Aorta (tissue), 5 donors: ENCODE results near the gene RPS16. TPM values are rescaled to one million over a fixed set of nuclear protein-coding genes. Genes with fewer than 3 reads are reported as not detected.

ENCODE experiments used
- ATAC-seq: fragments of 200-7000 bp; cut with Tn5 transposase; one replicate; pipeline ENCODE4 v1.9.1; 2022; ENCODE audit warnings: moderate library complexity; ENCODE audit not compliant: low FRiP score
- DNase-seq, 2 donors: peaks; one replicate each; pipeline ENCODE4 v3.0.0-alpha.2; 2020
- H3K27ac ChIP-seq, 2 donors: one replicate each; pipeline ENCODE4 v1.5.1; 2013; ENCODE audit warnings: low read length in 2 of 2, mild to moderate bottlenecking in 2 of 2, moderate library complexity in 2 of 2, control low read depth in 1 of 2, inconsistent platforms in 1 of 2, low read depth in 1 of 2
- H3K27me3 ChIP-seq, 2 donors: one replicate each; pipeline ENCODE4 v1.6.1; 2013; ENCODE audit warnings: control low read depth in 1 of 2, low read length in 1 of 2, mild to moderate bottlenecking in 1 of 2, moderate library complexity in 1 of 2; ENCODE audit not compliant: insufficient read depth in 2 of 2, control insufficient read depth in 1 of 2
- H3K36me3 ChIP-seq, 2 donors: one replicate each; pipeline ENCODE4 v1.6.1; 2013; ENCODE audit warnings: control low read depth in 1 of 2, low read length in 1 of 2, mild to moderate bottlenecking in 1 of 2; ENCODE audit not compliant: insufficient read depth in 2 of 2, control insufficient read depth in 1 of 2
- H3K4me1 ChIP-seq, 2 donors: one replicate each; pipeline ENCODE4 v1.6.1; 2013; ENCODE audit warnings: low read length in 2 of 2, control low read depth in 1 of 2, mild to moderate bottlenecking in 1 of 2, moderate library complexity in 1 of 2; ENCODE audit not compliant: insufficient read depth in 2 of 2, control insufficient read depth in 1 of 2
- H3K4me3 ChIP-seq, 2 donors: one replicate each; pipeline ENCODE4 v1.5.1; 2013; ENCODE audit warnings: low read length in 2 of 2, control low read depth in 1 of 2, mild to moderate bottlenecking in 1 of 2
- H3K9me3 ChIP-seq: one replicate; pipeline ENCODE4 v1.6.1; 2013; ENCODE audit warnings: mild to moderate bottlenecking, low read length; ENCODE audit not compliant: control insufficient read depth
- WGBS, 2 donors: extraction: QIAGEN DNeasy Blood & Tissue Kit; methylation state at CpG; one replicate each; pipeline ENCODE4 v1.1.7; 2013; 5-methylcytosine and 5-hydroxymethylcytosine counted together
- intact Hi-C, 2 donors: fragments of 100-400 bp; cut with DNase I; formaldehyde crosslinking; loops; one replicate each; pipeline versions ENCODE4 v1.14.2 to v1.15.0; 2022
- polyA plus RNA-seq, 2 donors: library from polyadenylated mRNA; stranded (reverse); fragments of 200-250 nt; gene quantifications; one replicate each; pipeline ENCODE4 v1.2.3, GENCODE V29; 2013
- total RNA-seq, 2 donors: library from RNA; stranded (reverse); fragmentation: NEBNext Ultra II Directional; extraction: Animal tissue kit (Norgen Biotek cat#: 25700); gene quantifications; one replicate each; pipeline ENCODE4 v1.2.1, GENCODE V29; 2021
- donor health status: healthy with polysubstance abuse.
- donor health status: Bipolar disorder and iron deficiency.
- donor health status: DM: no; HTN: no; CAD: no.
- donor health status: DM: no; HTN: no; CAD: no.
- donor health status: DM: yes; HTN: yes; CAD: no.

The RPS16 gene
- total and polyA plus RNA-seq, 4 donors, result 1,268 to 4,459 (median 2,272) TPM

- peak; percentile 99 for ATAC-seq
- Histone ChIP-seq H3K4me3 (peak within 1 kb of the TSS; percentile 79 to 94), H3K9me3 (no peaks in the 10 kb centered on the region), H3K36me3 (no peaks in the 10 kb centered on the region), H3K27me3 (no peaks in the 10 kb centered on the region), H3K27ac (peak within 1 kb of the TSS; percentile 58 to 82), H3K4me1 (peaks cover 0 to 2% of the 10 kb centered on the region in 2 donors)
- WGBS, 2 donors, result 0 to 1% methylated on average over 67 to 68 of the region's 68 CpGs
- intact Hi-C loops, result loop anchor here in 1 of 2 donors (2.0 to 10.0 kb wide), 2 partner anchors 33 to 89 kb away; partner anchors contain the start of genes EID2B and PLEKHG2
- DNase-seq, result peak; percentile 98 to 99
Observed at GRCh38 chr19:39445196-39446111, 9.7 kb upstream of the RPS16 start, which contains the start of gene SUPT5H. TSS of gene SUPT5H (plus strand) at chr19:39445582. CDS start at chr19:39445891, 309 bp downstream.

GRCh38 chr19:39444598-39445195 lies 8.9 kb upstream of the RPS16 start:
- H3K9me3 ChIP-seq, result no peaks in the 10 kb centered on the region
- H3K4me3 ChIP-seq, result peak overlapping the region; percentile 79 to 94
- no peak for DNase-seq
- 3 to 5% methylated on average over 17 of the region's 17 CpGs for WGBS, 2 donors
- peaks cover 0 to 2% of the 10 kb centered on the region in 2 donors for H3K4me1 ChIP-seq
- H3K36me3 ChIP-seq, result no peaks in the 10 kb centered on the region
- no peak for ATAC-seq
- intact Hi-C loops, result loop anchor here in 1 of 2 donors (2.0 to 10.0 kb wide), 2 partner anchors 32 to 90 kb away; partner anchors contain the start of genes EID2B and PLEKHG2
- peak overlapping the region; percentile 58 to 82 for H3K27ac ChIP-seq
- H3K27me3 ChIP-seq, result no peaks in the 10 kb centered on the region

GRCh38 chr19:39438270-39438934 lies 2.7 kb upstream of the RPS16 start:
- intact Hi-C loops, result loop anchor here in 1 of 2 donors (5.0 kb wide), 2 partner anchors 46 to 94 kb away; partner anchors contain the start of genes EID2B, MED29 and PAF1
- Histone ChIP-seq H3K27me3 (no peaks in the 10 kb centered on the region), H3K9me3 (no peaks in the 10 kb centered on the region), H3K4me1 (peaks cover 0 to 2% of the 10 kb centered on the region in 2 donors), H3K36me3 (peaks cover 0 to 5% of the 10 kb centered on the region in 2 donors), H3K4me3 (no peak overlapping the region), H3K27ac (no peak overlapping the region)
- ATAC-seq (no peak), DNase-seq (no peak)
- 78 to 81% methylated on average over 9 of the region's 9 CpGs for WGBS, 2 donors

GRCh38 chr19:39436350-39436716 lies 584 bp upstream of the RPS16 start:
- Histone ChIP-seq H3K9me3 (no peaks in the 10 kb centered on the region), H3K36me3 (peaks cover 2 to 6% of the 10 kb centered on the region in 2 donors), H3K4me3 (peak overlapping the region in 1 of 2 donors; percentile 27), H3K27ac (no peak overlapping the region), H3K27me3 (no peaks in the 10 kb centered on the region), H3K4me1 (peaks cover 0 to 2% of the 10 kb centered on the region in 2 donors)
- ATAC-seq (no peak), DNase-seq (no peak)
- WGBS, 2 donors, result 0 to 1% methylated on average over 2 of the region's 2 CpGs
- intact Hi-C loops, result loop anchor here (1.0 to 5.0 kb wide), 3 partner anchors 24 to 96 kb away; partner anchors contain the start of genes EID2B (in 1 of the 2), MED29 (in 1 of the 2), PAF1 (in 1 of the 2) and PLEKHG2 (in 1 of the 2)

GRCh38 chr19:39434123-39435076 lies 1.3 kb downstream of the RPS16 start:
- Histone ChIP-seq H3K4me1 (peaks cover 0 to 2% of the 10 kb centered on the region in 2 donors), H3K9me3 (no peaks in the 10 kb centered on the region), H3K36me3 (peaks cover 2 to 6% of the 10 kb centered on the region in 2 donors), H3K4me3 (no peak overlapping the region), H3K27ac (no peak overlapping the region), H3K27me3 (no peaks in the 10 kb centered on the region)
- DNase-seq, result no peak
- 57 to 59% methylated on average over 10 of the region's 10 CpGs for WGBS, 2 donors
- intact Hi-C loops, result loop anchor here in 1 of 2 donors (5.0 kb wide), 2 partner anchors 42 to 98 kb away; partner anchors contain the start of genes EID2B, MED29 and PAF1
- no peak for ATAC-seq

- no peaks in the 10 kb centered on the region for H3K9me3 ChIP-seq
- H3K36me3 ChIP-seq, result peaks cover 2 to 6% of the 10 kb centered on the region in 2 donors
- ATAC-seq (no peak), DNase-seq (no peak)
- H3K4me3 ChIP-seq, result no peak overlapping the region
- 94% methylated on average over 8 of the region's 8 CpGs for WGBS, 2 donors
- no peak overlapping the region for H3K27ac ChIP-seq
- no peaks in the 10 kb centered on the region for H3K27me3 ChIP-seq
- H3K4me1 ChIP-seq, result peaks cover 0 to 2% of the 10 kb centered on the region in 2 donors
- intact Hi-C loops, result no loop called here
Observed at GRCh38 chr19:39433480-39434079, 2.2 kb downstream of the RPS16 start.

- Histone ChIP-seq H3K4me3 (no peak overlapping the region), H3K27ac (no peak overlapping the region), H3K27me3 (no peaks in the 10 kb centered on the region), H3K36me3 (peaks cover 2 to 6% of the 10 kb centered on the region in 2 donors), H3K4me1 (peaks cover 0 to 2% of the 10 kb centered on the region in 2 donors), H3K9me3 (no peaks in the 10 kb centered on the region)
- WGBS, 2 donors, result 94% methylated on average over 8 of the region's 8 CpGs
- DNase-seq (no peak), ATAC-seq (no peak)
- intact Hi-C loops, result no loop called here
Observed at GRCh38 chr19:39432677-39433025, 3.1 kb downstream of the RPS16 start.
